ENCODE results near the gene RHCE. TPM values are rescaled to one million over a fixed set of nuclear protein-coding genes. Genes with fewer than 3 reads are reported as not detected.

Gene RHCE
- total and polyA plus RNA-seq, 4 donors: 0.12 to 3.1 (median 0.28) TPM

DNA sequence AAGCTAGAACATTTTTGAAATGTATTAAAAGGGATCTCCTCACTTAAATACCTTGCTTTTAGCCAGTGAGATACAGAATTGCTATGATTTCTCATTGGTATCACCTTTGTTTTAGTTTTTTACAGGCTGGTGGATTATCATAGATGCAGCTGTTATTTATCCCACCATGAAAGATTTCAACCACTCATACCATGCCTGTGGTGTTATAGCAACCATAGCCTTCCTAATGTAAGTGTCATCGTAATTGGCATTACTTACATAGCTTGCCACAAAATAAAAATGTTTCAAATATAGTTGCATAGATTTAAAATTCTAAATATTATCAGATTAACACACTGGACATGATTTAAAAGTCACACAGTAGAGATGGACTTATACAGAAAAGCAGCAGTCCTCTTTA lies 77.8 kb downstream of the RHCE start:
- WGBS, 2 donors: 97 to 98% methylated on average over 1 of the region's 1 CpG
- TF ChIP-seq, protein P1, sequence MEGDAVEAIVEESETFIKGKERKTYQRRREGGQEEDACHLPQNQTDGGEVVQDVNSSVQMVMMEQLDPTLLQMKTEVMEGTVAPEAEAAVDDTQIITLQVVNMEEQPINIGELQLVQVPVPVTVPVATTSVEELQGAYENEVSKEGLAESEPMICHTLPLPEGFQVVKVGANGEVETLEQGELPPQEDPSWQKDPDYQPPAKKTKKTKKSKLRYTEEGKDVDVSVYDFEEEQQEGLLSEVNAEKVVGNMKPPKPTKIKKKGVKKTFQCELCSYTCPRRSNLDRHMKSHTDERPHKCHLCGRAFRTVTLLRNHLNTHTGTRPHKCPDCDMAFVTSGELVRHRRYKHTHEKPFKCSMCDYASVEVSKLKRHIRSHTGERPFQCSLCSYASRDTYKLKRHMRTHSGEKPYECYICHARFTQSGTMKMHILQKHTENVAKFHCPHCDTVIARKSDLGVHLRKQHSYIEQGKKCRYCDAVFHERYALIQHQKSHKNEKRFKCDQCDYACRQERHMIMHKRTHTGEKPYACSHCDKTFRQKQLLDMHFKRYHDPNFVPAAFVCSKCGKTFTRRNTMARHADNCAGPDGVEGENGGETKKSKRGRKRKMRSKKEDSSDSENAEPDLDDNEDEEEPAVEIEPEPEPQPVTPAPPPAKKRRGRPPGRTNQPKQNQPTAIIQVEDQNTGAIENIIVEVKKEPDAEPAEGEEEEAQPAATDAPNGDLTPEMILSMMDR (IDR thresholded peaks at IDR 0.05; ENCODE audit: control extremely low read depth, extremely low read depth): no peak
- H3K36me3 ChIP-seq (ENCODE audit: control insufficient read depth in 4 of 4, insufficient read depth in 4 of 4, low read length in 4 of 4): peaks cover 8 to 22% (median 13%) of the 10 kb centered on the region in 4 donors

GRCh38 chr1:25341746-25342145 lies 78.9 kb downstream of the RHCE start:
- H3K4me1 ChIP-seq (ENCODE audit: control insufficient read depth in 5 of 5, insufficient read depth in 5 of 5, low read length in 5 of 5): peaks cover 0 to 6% (median 0%) of the 10 kb centered on the region in 5 donors
- peaks cover 8 to 16% (median 11%) of the 10 kb centered on the region in 4 donors for H3K36me3 ChIP-seq (ENCODE audit: control insufficient read depth in 4 of 4, insufficient read depth in 4 of 4, low read length in 4 of 4)
- WGBS, 2 donors: 78 to 90% methylated on average over 6 of the region's 6 CpGs
- no peaks in the 10 kb centered on the region for H3K9me3 ChIP-seq (ENCODE audit: control insufficient read depth in 4 of 4, insufficient read depth in 3 of 4, low read length in 3 of 4)
- H3K27ac ChIP-seq (ENCODE audit: low read depth in 1 of 2, low read length in 1 of 2): no peak overlapping the region
- no peak for DNase-seq
- no peak overlapping the region for H3K9ac ChIP-seq (ENCODE audit: insufficient read depth in 1 of 2, low read length in 2 of 2)
- ATAC-seq (ENCODE audit: insufficient read depth, low FRiP score): no peak
- no peaks in the 10 kb centered on the region for H3K27me3 ChIP-seq (ENCODE audit: control insufficient read depth in 3 of 3, insufficient read depth in 3 of 3, low read length in 2 of 3)
- no peak overlapping the region for H3K4me3 ChIP-seq
- TF ChIP-seq, protein P1 (IDR thresholded peaks at IDR 0.05; ENCODE audit: control extremely low read depth, extremely low read depth): no peak

More for the DNA sequence above, 77.8 kb downstream of the RHCE start:
- Histone ChIP-seq H3K27ac (ENCODE audit: low read depth in 1 of 2, low read length in 1 of 2) (no peak overlapping the region), H3K4me3 (no peak overlapping the region), H3K4me1 (ENCODE audit: control insufficient read depth in 5 of 5, insufficient read depth in 5 of 5, low read length in 5 of 5) (peaks cover 0 to 6% (median 0%) of the 10 kb centered on the region in 5 donors), H3K27me3 (ENCODE audit: control insufficient read depth in 3 of 3, insufficient read depth in 3 of 3, low read length in 2 of 3) (no peaks in the 10 kb centered on the region), H3K9ac (ENCODE audit: insufficient read depth in 1 of 2, low read length in 2 of 2) (no peak overlapping the region), H3K9me3 (ENCODE audit: control insufficient read depth in 4 of 4, insufficient read depth in 3 of 4, low read length in 3 of 4) (no peaks in the 10 kb centered on the region)
- no peak for ATAC-seq (ENCODE audit: insufficient read depth, low FRiP score)
- no peak for DNase-seq

DNA sequence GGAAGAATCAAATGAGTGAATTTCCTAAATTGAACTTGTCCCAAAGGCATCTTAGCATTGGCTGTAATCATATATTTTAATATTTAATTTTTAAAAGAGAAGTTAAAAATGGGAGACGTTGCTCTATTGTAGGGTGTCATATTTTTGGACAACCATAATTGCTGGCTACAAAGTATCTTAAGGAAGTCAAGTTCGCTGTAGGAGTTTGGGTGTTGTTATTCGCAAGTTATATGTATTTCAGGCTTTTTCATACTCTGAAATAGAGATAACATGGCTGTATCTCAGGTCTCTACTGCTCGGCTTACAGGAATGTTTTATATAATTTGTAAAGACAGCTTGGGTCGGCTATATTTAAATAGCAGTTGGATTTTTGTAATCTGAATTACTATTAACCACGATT lies 81.6 kb downstream of the RHCE start:
- ATAC-seq (ENCODE audit: insufficient read depth, low FRiP score) (no peak), DNase-seq (peak in 1 of 3 donors; percentile 56)
- Histone ChIP-seq H3K27ac (ENCODE audit: low read depth in 1 of 2, low read length in 1 of 2) (peak overlapping the region; percentile 95 to 97), H3K27me3 (ENCODE audit: control insufficient read depth in 3 of 3, insufficient read depth in 3 of 3, low read length in 2 of 3) (no peaks in the 10 kb centered on the region), H3K9ac (ENCODE audit: insufficient read depth in 1 of 2, low read length in 2 of 2) (peak overlapping the region; percentile 68 to 92), H3K4me3 (peak overlapping the region; percentile 59), H3K9me3 (ENCODE audit: control insufficient read depth in 4 of 4, insufficient read depth in 3 of 4, low read length in 3 of 4) (no peaks in the 10 kb centered on the region), H3K36me3 (ENCODE audit: control insufficient read depth in 4 of 4, insufficient read depth in 4 of 4, low read length in 4 of 4) (peaks cover 0 to 12% (median 8%) of the 10 kb centered on the region in 4 donors), H3K4me1 (ENCODE audit: control insufficient read depth in 5 of 5, insufficient read depth in 5 of 5, low read length in 5 of 5) (peaks cover 0 to 6% (median 0%) of the 10 kb centered on the region in 5 donors)
- 0 to 1% methylated on average over 6 of the region's 6 CpGs for WGBS, 2 donors
- TF ChIP-seq, protein P1 (IDR thresholded peaks at IDR 0.05; ENCODE audit: control extremely low read depth, extremely low read depth): no peak

Data from lung (tissue), 12 donors.